ENCODE data around the gene THSD4. TPM values are rescaled to one million over a fixed set of nuclear protein-coding genes. Genes with fewer than 3 reads are reported as not detected.

Gene THSD4
- total RNA-seq, 1 donor: 50.9 TPM

DNA sequence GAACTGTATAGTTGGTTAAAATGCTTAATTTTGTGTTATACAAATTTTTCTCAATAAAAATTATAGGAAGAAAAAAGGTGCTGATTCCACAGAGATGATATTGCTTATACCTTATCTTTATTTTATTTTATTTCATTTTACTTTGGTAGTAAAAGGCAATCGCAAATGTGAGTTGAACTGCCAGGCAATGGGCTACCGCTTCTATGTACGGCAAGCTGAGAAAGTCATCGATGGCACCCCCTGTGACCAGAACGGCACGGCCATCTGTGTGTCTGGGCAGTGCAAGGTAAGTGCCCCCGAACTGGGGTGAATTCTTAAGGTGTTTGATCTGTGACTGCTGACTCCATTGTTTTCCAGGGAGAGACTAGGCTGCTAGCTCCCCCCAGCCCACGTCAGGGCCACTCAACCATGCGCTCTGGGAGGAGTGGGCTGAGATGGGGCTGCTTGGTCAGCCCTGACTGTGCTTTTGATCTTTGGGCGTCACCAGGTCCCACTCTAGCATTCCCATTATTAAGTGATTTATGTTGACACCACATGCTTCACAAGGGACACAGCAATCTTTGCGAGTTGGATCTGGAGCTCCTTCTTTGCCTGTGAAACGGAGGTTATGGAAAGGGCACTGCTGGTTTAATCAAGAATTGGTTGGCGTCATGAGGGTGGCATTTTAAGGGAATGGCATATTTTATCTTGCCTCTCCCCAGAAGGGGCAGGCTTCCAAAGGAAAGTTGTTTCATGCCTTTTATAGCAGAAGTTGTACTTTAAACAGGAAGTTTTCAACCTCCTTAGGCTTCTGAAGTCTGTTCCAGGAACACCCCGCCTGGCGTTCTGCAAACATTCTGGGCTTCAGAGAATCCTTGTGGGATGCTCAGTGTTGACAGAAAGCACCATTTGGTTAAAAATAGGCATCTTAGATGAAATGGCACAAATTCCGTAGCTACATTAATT lies 296.5 kb downstream of the THSD4 start:
- DNase-seq (ENCODE audit: low read depth): peak; percentile 21
- no peak overlapping the region for H3K4me3 ChIP-seq (ENCODE audit: low read depth, low read length)
- TF ChIP-seq, protein P1, sequence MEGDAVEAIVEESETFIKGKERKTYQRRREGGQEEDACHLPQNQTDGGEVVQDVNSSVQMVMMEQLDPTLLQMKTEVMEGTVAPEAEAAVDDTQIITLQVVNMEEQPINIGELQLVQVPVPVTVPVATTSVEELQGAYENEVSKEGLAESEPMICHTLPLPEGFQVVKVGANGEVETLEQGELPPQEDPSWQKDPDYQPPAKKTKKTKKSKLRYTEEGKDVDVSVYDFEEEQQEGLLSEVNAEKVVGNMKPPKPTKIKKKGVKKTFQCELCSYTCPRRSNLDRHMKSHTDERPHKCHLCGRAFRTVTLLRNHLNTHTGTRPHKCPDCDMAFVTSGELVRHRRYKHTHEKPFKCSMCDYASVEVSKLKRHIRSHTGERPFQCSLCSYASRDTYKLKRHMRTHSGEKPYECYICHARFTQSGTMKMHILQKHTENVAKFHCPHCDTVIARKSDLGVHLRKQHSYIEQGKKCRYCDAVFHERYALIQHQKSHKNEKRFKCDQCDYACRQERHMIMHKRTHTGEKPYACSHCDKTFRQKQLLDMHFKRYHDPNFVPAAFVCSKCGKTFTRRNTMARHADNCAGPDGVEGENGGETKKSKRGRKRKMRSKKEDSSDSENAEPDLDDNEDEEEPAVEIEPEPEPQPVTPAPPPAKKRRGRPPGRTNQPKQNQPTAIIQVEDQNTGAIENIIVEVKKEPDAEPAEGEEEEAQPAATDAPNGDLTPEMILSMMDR (IDR thresholded peaks at IDR 0.05; ENCODE audit: insufficient read depth, low read length): no peak

DNA sequence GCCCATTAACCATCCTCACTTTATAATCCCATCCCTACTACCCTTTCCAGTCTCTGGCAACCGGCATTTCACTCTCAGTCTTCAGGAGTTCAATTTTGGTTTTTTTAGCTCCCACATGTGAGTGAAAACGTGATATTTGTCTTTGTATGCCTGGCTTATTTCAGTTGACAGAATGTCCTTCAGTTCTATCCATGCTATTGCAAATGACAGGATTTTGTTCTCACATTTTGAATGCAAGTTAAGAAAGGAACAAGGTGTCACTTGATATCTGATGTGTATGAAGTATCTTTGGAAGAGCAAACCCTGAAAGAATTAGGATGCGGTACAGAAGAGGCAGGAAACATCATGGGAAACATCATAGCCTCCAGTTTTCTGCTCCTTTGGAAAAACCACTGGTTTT lies 298.1 kb downstream of the THSD4 start:
- TF ChIP-seq, protein P1 (IDR thresholded peaks at IDR 0.05; ENCODE audit: insufficient read depth, low read length): no peak
- no peak for DNase-seq (ENCODE audit: low read depth)
- no peak overlapping the region for H3K4me3 ChIP-seq (ENCODE audit: low read depth, low read length)

DNA sequence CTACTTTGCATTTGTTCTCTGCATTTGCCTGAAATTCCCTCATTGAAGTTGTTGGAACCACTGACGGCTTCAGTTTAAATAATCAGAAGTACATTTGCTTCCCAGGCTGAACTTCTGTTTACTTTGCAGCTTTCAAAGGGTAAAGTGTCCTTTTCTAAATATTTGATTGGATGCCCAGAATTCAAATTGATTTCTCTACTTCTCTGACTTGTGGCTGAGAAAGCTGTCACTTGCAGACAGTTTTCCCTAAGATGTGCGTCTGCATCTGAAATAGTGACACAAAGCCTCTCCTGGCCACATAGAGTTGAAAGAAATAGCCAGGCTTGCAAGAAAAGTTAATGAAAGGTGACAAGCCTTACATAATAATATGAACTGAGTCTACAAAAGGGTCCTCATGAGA lies 299.6 kb downstream of the THSD4 start:
- TF ChIP-seq, protein P1 (IDR thresholded peaks at IDR 0.05; ENCODE audit: insufficient read depth, low read length): no peak
- no peak for DNase-seq (ENCODE audit: low read depth)

DNA sequence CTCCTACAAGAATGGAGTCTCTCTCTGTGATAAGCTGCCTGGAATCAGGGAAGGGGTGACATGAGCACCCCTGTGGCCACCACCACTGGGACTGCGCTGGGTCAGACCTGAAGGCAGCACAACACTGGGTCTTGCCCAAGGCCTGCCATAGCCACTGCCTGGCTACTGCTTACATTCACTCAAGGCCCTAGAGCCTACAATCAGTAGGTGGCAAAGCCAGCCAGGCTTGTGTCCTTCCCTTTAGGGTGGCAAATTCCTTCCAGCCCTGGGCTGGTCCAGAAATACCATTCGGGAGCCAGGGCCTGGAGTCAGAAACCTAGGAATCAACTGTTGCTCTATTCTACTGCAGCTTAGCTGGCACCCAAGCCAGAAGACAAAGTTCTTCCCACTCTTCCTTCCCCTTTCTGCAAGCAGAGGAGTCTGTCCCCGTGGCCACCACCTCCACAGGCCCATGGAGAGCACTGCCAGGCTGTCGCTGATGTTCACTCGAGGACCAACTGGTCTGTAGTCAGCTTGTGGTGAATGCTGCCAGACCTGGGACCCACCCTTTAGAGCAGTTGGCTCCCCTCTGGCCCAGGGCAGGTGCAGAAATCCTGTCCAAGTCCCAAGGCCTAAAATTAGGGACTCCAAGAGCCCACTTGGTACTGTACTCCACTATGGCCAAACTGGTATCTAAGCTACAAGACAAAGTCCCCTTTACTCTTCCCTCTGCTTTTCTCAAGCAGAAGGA lies 307.4 kb downstream of the THSD4 start:
- H3K4me3 ChIP-seq (ENCODE audit: low read depth, low read length): no peak overlapping the region
- TF ChIP-seq, protein P1 (IDR thresholded peaks at IDR 0.05; ENCODE audit: insufficient read depth, low read length): no peak
- no peak for DNase-seq (ENCODE audit: low read depth)

More for the DNA sequence above, 299.6 kb downstream of the THSD4 start:
- no peak overlapping the region for H3K4me3 ChIP-seq (ENCODE audit: low read depth, low read length)

DNA sequence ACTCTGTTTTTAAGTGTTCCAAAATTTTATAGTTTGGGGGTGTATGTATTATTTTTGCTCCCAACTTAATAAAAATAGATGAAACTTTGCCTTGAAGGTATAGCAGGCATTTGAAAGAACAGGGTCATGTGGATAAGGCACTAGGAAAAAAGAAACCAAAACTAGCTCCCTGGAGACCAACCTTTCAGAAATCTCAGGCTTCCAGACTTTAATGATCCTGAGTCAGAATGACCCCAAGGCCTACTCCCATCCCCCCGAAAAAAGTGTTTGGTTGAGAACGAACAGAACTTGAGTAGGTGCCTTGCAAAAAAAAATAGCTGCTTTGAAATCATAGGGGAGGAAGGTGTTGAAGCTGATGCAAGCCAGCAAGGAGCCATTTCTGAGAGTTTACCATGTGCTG lies 309.5 kb downstream of the THSD4 start:
- no peak overlapping the region for H3K4me3 ChIP-seq (ENCODE audit: low read depth, low read length)
- TF ChIP-seq, protein P1 (IDR thresholded peaks at IDR 0.05; ENCODE audit: insufficient read depth, low read length): no peak
- DNase-seq (ENCODE audit: low read depth): no peak

DNA sequence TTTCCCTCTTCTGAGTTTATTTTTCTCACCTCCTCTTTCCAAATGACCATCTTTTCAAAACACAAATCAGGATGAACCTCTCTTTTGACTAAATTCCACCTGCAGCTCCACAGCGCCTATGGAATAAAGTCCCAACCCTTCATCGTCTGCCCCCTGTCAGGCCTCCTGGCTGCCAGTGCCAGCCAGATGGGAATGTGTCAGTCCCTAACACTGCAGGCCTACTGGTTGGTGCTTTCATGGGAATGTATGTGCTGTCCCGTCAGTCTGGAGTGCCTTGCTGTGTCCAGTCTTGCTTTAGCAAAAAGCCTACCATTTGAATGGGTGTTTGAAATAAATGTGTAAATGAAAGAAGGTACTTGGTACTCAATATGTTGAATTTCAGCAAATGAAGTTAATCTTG lies 310.1 kb downstream of the THSD4 start:
- H3K4me3 ChIP-seq (ENCODE audit: low read depth, low read length): no peak overlapping the region
- no peak for DNase-seq (ENCODE audit: low read depth)
- TF ChIP-seq, protein P1 (IDR thresholded peaks at IDR 0.05; ENCODE audit: insufficient read depth, low read length): no peak

All from fibroblast of the aortic adventitia (primary cell).